Endodermal cell (in vitro differentiated cells): ENCODE results near the gene YEATS2. TPM values are rescaled to one million over a fixed set of nuclear protein-coding genes. Genes with fewer than 3 reads are reported as not detected.

ENCODE experiments used
- DNase-seq: peaks from one replicate; pipeline ENCODE4 v3.0.0-alpha.2; 2017
- H3K27ac ChIP-seq: 2 replicates; pipeline ENCODE4 v1.5.1; 2013; ENCODE audit warnings: mild to moderate bottlenecking, low read depth, low read length, moderate library complexity
- H3K27me3 ChIP-seq: 2 replicates; pipeline ENCODE4 v1.6.1; 2013; ENCODE audit warnings: mild to moderate bottlenecking, low read length, moderate library complexity; ENCODE audit not compliant: insufficient read depth, control insufficient read depth, poor library complexity, severe bottlenecking
- H3K36me3 ChIP-seq: 2 replicates; pipeline ENCODE4 v1.7.0; 2013; ENCODE audit warnings: mild to moderate bottlenecking, low read length, moderate library complexity; ENCODE audit not compliant: control insufficient read depth, insufficient read depth
- H3K4me1 ChIP-seq: one replicate; pipeline ENCODE4 v1.7.0; 2013; ENCODE audit warnings: low read length; ENCODE audit not compliant: control insufficient read depth, insufficient read depth
- H3K4me3 ChIP-seq: 2 replicates; pipeline ENCODE4 v1.5.1; 2013; ENCODE audit warnings: mild to moderate bottlenecking, low read length, moderate library complexity
- H3K9ac ChIP-seq: 2 replicates; pipeline ENCODE4 v1.6.1; 2013; ENCODE audit warnings: mild to moderate bottlenecking, low read length, moderate library complexity; ENCODE audit not compliant: poor library complexity, severe bottlenecking; ENCODE audit errors: extremely low read depth
- H3K9me3 ChIP-seq: 2 replicates; pipeline ENCODE4 v1.6.1; 2013; ENCODE audit warnings: mild to moderate bottlenecking, low read length, moderate library complexity; ENCODE audit not compliant: control insufficient read depth
- H3K27ac Mint-ChIP-seq: 2 replicates; pipeline ENCODE4 v1.8.0; 2020; ENCODE audit warnings: mixed read lengths
- H3K27me3 Mint-ChIP-seq: 2 replicates; pipeline ENCODE4 v1.8.0; 2021; ENCODE audit warnings: mild to moderate bottlenecking, mixed read lengths; ENCODE audit not compliant: insufficient read depth
- H3K36me3 Mint-ChIP-seq: 2 replicates; pipeline ENCODE4 v1.8.0; 2020; ENCODE audit warnings: low read depth, mixed read lengths
- H3K4me1 Mint-ChIP-seq: 2 replicates; pipeline ENCODE4 v1.8.0; 2020; ENCODE audit warnings: mixed read lengths
- H3K4me3 Mint-ChIP-seq: 2 replicates; pipeline ENCODE4 v1.8.0; 2020; ENCODE audit warnings: mild to moderate bottlenecking, moderate library complexity, mixed read lengths
- H3K9me3 Mint-ChIP-seq: 2 replicates; pipeline ENCODE4 v1.8.0; 2020; ENCODE audit warnings: mild to moderate bottlenecking, mixed read lengths
- CTCF ChIP-seq: fragments of 200-600 bp; sonication (generic); conservative IDR thresholded peaks from 2 replicates; pipeline ENCODE4 v1.5.0; 2021; ENCODE audit warnings: antibody characterized with exemption, mild to moderate bottlenecking
- WGBS, 2 experiments: methylation state at CpG; one replicate each; pipeline versions ENCODE4 v1.1.5 to v1.1.7; 2013; ENCODE audit warnings: missing lambda C conversion rate in 2 of 2, mixed read lengths in 1 of 2; ENCODE audit not compliant: insufficient coverage in 1 of 2, insufficient read length in 1 of 2; 5-methylcytosine and 5-hydroxymethylcytosine counted together
- total RNA-seq, 2 donors: library from RNA; stranded (reverse); fragmentation: NEBNext Ultra II Directional in 1 of 2; extraction: Animal tissue kit (Norgen Biotek cat#: 25700) in 1 of 2; gene quantifications; 2 replicates in 1 of 2; 3 replicates in 1 of 2; pipeline ENCODE4 v1.2.1, GENCODE V29; 2021

Gene YEATS2
- total RNA-seq, 2 donors from 2014 or later, result 53.4 to 55.8 TPM

GRCh38 chr3:183711516-183711915, 13.9 kb downstream of the YEATS2 start:
- H3K4me1 ChIP-seq, result no peaks in the 10 kb centered on the region
- no peak for TF ChIP-seq CTCF
- Mint-ChIP-seq H3K4me1 (no peaks in the 10 kb centered on the region), H3K36me3 (peaks cover 20% of the 10 kb centered on the region), H3K9me3 (no peaks in the 10 kb centered on the region), H3K27ac (no peak overlapping the region), H3K4me3 (no peak overlapping the region), H3K27me3 (no peaks in the 10 kb centered on the region)
- H3K36me3 ChIP-seq, result peaks cover 29% of the 10 kb centered on the region
- 89 to 94% methylated on average over 3 of the region's 3 CpGs for WGBS, 2 experiments
- H3K27ac ChIP-seq, result no peak overlapping the region
- H3K9me3 ChIP-seq, result no peaks in the 10 kb centered on the region
- no peak overlapping the region for H3K4me3 ChIP-seq
- no peaks in the 10 kb centered on the region for H3K27me3 ChIP-seq
- no peak for DNase-seq
- H3K9ac ChIP-seq, result no peak overlapping the region

DNA sequence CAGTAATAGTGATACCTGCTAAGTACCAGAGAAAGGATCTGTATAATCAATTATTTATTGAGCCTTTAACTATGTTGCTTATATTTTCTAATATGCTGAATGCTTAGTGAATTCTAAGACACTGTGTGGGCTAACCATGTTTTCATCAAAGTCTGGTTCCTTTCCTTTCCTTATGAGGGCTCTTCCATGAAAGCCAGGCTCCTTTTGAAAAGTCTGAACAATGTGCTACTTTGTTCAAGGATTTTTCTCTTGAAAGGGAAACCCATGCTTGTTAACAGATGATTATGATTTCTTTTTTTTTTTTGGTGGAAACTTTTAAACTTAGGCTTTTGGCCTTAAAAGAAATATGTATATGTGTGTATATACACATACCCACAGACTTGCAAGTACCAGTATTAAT, 17.0 kb downstream of the YEATS2 start:
- DNase-seq, result no peak
- Histone ChIP-seq H3K4me3 (no peak overlapping the region), H3K9me3 (no peaks in the 10 kb centered on the region), H3K9ac (no peak overlapping the region), H3K36me3 (peaks cover 51% of the 10 kb centered on the region), H3K27me3 (no peaks in the 10 kb centered on the region), H3K27ac (no peak overlapping the region), H3K4me1 (no peaks in the 10 kb centered on the region)
- no peaks in the 10 kb centered on the region for H3K4me1 Mint-ChIP-seq
- H3K36me3 Mint-ChIP-seq, result peaks cover 47% of the 10 kb centered on the region
- no peak overlapping the region for H3K27ac Mint-ChIP-seq
- no peaks in the 10 kb centered on the region for H3K27me3 Mint-ChIP-seq
- no peaks in the 10 kb centered on the region for H3K9me3 Mint-ChIP-seq
- no peak overlapping the region for H3K4me3 Mint-ChIP-seq
- TF ChIP-seq CTCF, result no peak

DNA sequence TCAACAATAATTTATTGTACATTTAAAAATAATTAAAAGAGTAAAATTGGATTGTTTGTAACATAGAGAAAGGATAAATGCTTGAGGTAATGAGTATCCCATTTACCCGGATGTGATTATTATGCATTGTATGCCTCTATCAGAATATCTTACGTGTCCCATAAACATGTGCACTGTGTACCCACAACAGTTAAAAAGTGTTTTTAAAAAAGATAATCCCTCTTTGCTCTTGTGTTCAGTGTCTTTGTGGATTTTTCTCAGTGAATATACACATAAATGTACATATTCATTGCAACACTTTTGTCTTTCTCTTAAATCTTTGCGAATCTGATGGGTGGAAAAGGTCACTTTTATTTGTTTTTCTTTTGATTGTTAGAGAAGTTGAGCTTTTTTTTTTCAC, 20.4 kb downstream of the YEATS2 start:
- H3K36me3 ChIP-seq, result peaks cover 71% of the 10 kb centered on the region
- H3K9ac ChIP-seq, result no peak overlapping the region
- 97 to 100% methylated on average over 2 to 3 of the region's 3 CpGs for WGBS, 2 experiments
- H3K4me3 Mint-ChIP-seq, result no peak overlapping the region
- no peak for TF ChIP-seq CTCF
- peaks cover 63% of the 10 kb centered on the region for H3K36me3 Mint-ChIP-seq
- no peaks in the 10 kb centered on the region for H3K9me3 ChIP-seq
- no peak overlapping the region for H3K27ac Mint-ChIP-seq
- H3K4me1 Mint-ChIP-seq, result peaks cover 1% of the 10 kb centered on the region
- H3K27ac ChIP-seq, result no peak overlapping the region
- H3K4me1 ChIP-seq, result no peaks in the 10 kb centered on the region
- H3K9me3 Mint-ChIP-seq, result no peaks in the 10 kb centered on the region
- no peak overlapping the region for H3K4me3 ChIP-seq
- H3K27me3 ChIP-seq, result no peaks in the 10 kb centered on the region
- DNase-seq, result no peak
- H3K27me3 Mint-ChIP-seq, result no peaks in the 10 kb centered on the region
